NCI-H146 treated with DMSO at 0.1 percent for 48 hours (cell line): ENCODE measurements around the gene COL27A1.

Experiments
- DNase-seq: peaks from one replicate; lab custom pipeline; 2025; ENCODE audit not compliant: unreplicated experiment; lab: John Stamatoyannopoulos, UW

The COL27A1 gene

GRCh38 chr9:114299286-114300152, 144.2 kb downstream of the COL27A1 start:
- no peak for DNase-seq

- no peak for DNase-seq
Observed at GRCh38 chr9:114300153-114300845, 145.0 kb downstream of the COL27A1 start.

GRCh38 chr9:114300846-114301797, 145.8 kb downstream of the COL27A1 start:
- DNase-seq: no peak

GRCh38 chr9:114301798-114302565, 146.6 kb downstream of the COL27A1 start:
- DNase-seq: no peak

- no peak for DNase-seq
Observed at GRCh38 chr9:114302727-114303126, 147.4 kb downstream of the COL27A1 start.

- no peak for DNase-seq
Observed at GRCh38 chr9:114303571-114303970, 148.2 kb downstream of the COL27A1 start.

GRCh38 chr9:114303977-114304376, 148.6 kb downstream of the COL27A1 start:
- DNase-seq: no peak

GRCh38 chr9:114304416-114305188, 149.3 kb downstream of the COL27A1 start:
- DNase-seq: no peak

GRCh38 chr9:114307899-114308267, 152.5 kb downstream of the COL27A1 start:
- DNase-seq: no peak

- DNase-seq: no peak
Observed at GRCh38 chr9:114308361-114308950, 153.1 kb downstream of the COL27A1 start.

- no peak for DNase-seq
Observed at GRCh38 chr9:114309096-114309495, 153.8 kb downstream of the COL27A1 start.

- no peak for DNase-seq
Observed at GRCh38 chr9:114310471-114311450, 155.4 kb downstream of the COL27A1 start.

- DNase-seq: no peak
Observed at GRCh38 chr9:114311571-114312512, 156.5 kb downstream of the COL27A1 start.

GRCh38 chr9:114312513-114312875, 157.2 kb downstream of the COL27A1 start:
- DNase-seq: no peak

- no peak for DNase-seq
Observed at GRCh38 chr9:114313186-114313585, 157.8 kb downstream of the COL27A1 start.

GRCh38 chr9:114314256-114314867, 159.0 kb downstream of the COL27A1 start:
- no peak for DNase-seq
